Ishikawa (cell line): ENCODE measurements around the gene GHRHR.

Experiments
- CEBPB ChIP-seq: IDR thresholded peaks from 2 replicates; pipeline ENCODE4 v1.6.1; 2012
- EGR1 ChIP-seq: IDR thresholded peaks from 2 replicates; pipeline ENCODE4 v1.6.1; 2012
- MAX ChIP-seq: IDR thresholded peaks from 2 replicates; pipeline ENCODE4 v1.6.1; 2012
- NFIC ChIP-seq: IDR thresholded peaks from 2 replicates; pipeline ENCODE4 v1.6.1; 2012
- RAD21 ChIP-seq: IDR thresholded peaks from 2 replicates; pipeline ENCODE4 v1.6.1; 2012; ENCODE audit warnings: low read depth
- TAF1 ChIP-seq: IDR thresholded peaks from 2 replicates; pipeline ENCODE4 v1.6.1; 2012; ENCODE audit warnings: low read depth, mild to moderate bottlenecking
- YY1 ChIP-seq: IDR thresholded peaks from 2 replicates; pipeline ENCODE4 v1.6.1; 2012; ENCODE audit warnings: low read depth
- ZBTB7A ChIP-seq: IDR thresholded peaks from 2 replicates; pipeline ENCODE4 v1.6.1; 2012; ENCODE audit warnings: low read depth

GRCh38 chr7:30920021-30920583, 43.7 kb upstream of the GHRHR start:
- no peak for TF ChIP-seq ZBTB7A
- no peak for TF ChIP-seq TAF1
- TF ChIP-seq YY1: no peak
- no peak for TF ChIP-seq MAX
- TF ChIP-seq EGR1: no peak
- TF ChIP-seq NFIC: no peak
- no peak for TF ChIP-seq RAD21
- TF ChIP-seq CEBPB: no peak
